ENCODE measurements around the gene STARD7.
"Not testable (repeated sequence)": the region's sequence is repeated elsewhere in the genome, so short reads cannot be mapped to it uniquely, and the experiment has no call there.

The STARD7 gene

GRCh38 chr2:96163415-96163767, 45.2 kb downstream of the STARD7 start:
- H3K27ac Mint-ChIP-seq: peak overlapping the region; percentile 98
- no peak for ATAC-seq (replicated peaks)
- peaks cover 60 to 71% of the 10 kb centered on the region in 2 donors for H3K4me1 Mint-ChIP-seq (ENCODE audit: low read depth in 2 of 2)
- H3K27me3 Mint-ChIP-seq: no peaks in the 10 kb centered on the region
- no peaks in the 10 kb centered on the region for H3K9me3 Mint-ChIP-seq
- peak in 1 of 3 experiments; percentile 18 for DNase-seq
- peak overlapping the region; percentile 82 to 83 for H3K4me3 Mint-ChIP-seq
- peaks cover 29% of the 10 kb centered on the region for H3K36me3 Mint-ChIP-seq (ENCODE audit: insufficient read depth)

GRCh38 chr2:96161898-96162297, 46.7 kb downstream of the STARD7 start:
- H3K4me1 Mint-ChIP-seq (ENCODE audit: low read depth in 2 of 2): peaks cover 68 to 75% of the 10 kb centered on the region in 2 donors
- DNase-seq (peak in 1 of 3 experiments; percentile 26), ATAC-seq (replicated peaks) (peak; percentile 42)
- peaks cover 33% of the 10 kb centered on the region for H3K36me3 Mint-ChIP-seq (ENCODE audit: insufficient read depth)
- no peaks in the 10 kb centered on the region for H3K9me3 Mint-ChIP-seq
- no peaks in the 10 kb centered on the region for H3K27me3 Mint-ChIP-seq
- peak overlapping the region; percentile 50 to 82 for H3K4me3 Mint-ChIP-seq
- peak overlapping the region; percentile 98 for H3K27ac Mint-ChIP-seq

DNA sequence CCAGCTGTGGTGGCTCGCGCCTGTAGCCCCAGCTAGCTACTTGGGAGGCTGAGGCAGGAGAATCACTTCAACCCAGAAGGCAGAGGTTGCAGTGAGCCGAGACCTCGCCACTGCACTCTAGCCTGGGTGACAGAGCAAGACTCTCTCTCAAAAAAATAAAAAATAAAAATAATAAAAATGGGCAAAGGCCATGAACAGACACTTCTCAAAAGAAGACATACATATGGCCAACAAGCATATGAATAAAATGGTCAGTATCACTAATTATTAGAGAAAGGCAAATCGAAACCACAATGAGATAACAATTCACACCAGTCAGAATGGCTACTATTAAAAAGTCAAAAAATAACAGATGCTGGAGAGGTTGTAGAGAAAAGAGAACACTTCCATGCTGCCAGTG, 48.3 kb downstream of the STARD7 start:
- H3K27me3 Mint-ChIP-seq; DNase-seq; ATAC-seq (replicated peaks); H3K9me3 Mint-ChIP-seq: not testable (repeated sequence)
- peaks cover 77 to 84% of the 10 kb centered on the region in 2 donors for H3K4me1 Mint-ChIP-seq (ENCODE audit: low read depth in 2 of 2)
- H3K4me3 Mint-ChIP-seq: peak overlapping the region; percentile 6 to 82
- H3K27ac Mint-ChIP-seq: peak overlapping the region in 1 of 2 donors; percentile 98
- H3K36me3 Mint-ChIP-seq (ENCODE audit: insufficient read depth): peaks cover 37% of the 10 kb centered on the region

- Mint-ChIP-seq H3K36me3 (ENCODE audit: insufficient read depth) (peaks cover 33% of the 10 kb centered on the region), H3K9me3 (no peaks in the 10 kb centered on the region), H3K4me3 (peak overlapping the region; percentile 75 to 79), H3K27ac (peak overlapping the region; percentile 93 to 96), H3K4me1 (ENCODE audit: low read depth in 2 of 2) (peaks cover 69 to 74% of the 10 kb centered on the region in 2 donors), H3K27me3 (no peaks in the 10 kb centered on the region)
- ATAC-seq (replicated peaks) (no peak), DNase-seq (no peak)
Observed at GRCh38 chr2:96159084-96159830, 49.4 kb downstream of the STARD7 start.

GRCh38 chr2:96158554-96158940, 50.1 kb downstream of the STARD7 start:
- H3K27me3 Mint-ChIP-seq: no peaks in the 10 kb centered on the region
- DNase-seq: no peak
- no peak for ATAC-seq (replicated peaks)

GRCh38 chr2:96157649-96158553, 50.7 kb downstream of the STARD7 start:
- H3K27me3 Mint-ChIP-seq: no peaks in the 10 kb centered on the region
- H3K9me3 Mint-ChIP-seq: no peaks in the 10 kb centered on the region
- H3K4me3 Mint-ChIP-seq: peak overlapping the region; percentile 75 to 78
- DNase-seq (peak; percentile 56 to 66 (median 60)), ATAC-seq (replicated peaks) (peak; percentile 67)
- peaks cover 25% of the 10 kb centered on the region for H3K36me3 Mint-ChIP-seq (ENCODE audit: insufficient read depth)
- peaks cover 61 to 71% of the 10 kb centered on the region in 2 donors for H3K4me1 Mint-ChIP-seq (ENCODE audit: low read depth in 2 of 2)
- H3K27ac Mint-ChIP-seq: peak overlapping the region; percentile 93 to 96

More at GRCh38 chr2:96158554-96158940, 50.1 kb downstream of the STARD7 start:
- Mint-ChIP-seq H3K4me3 (peak overlapping the region; percentile 75 to 78), H3K4me1 (ENCODE audit: low read depth in 2 of 2) (peaks cover 65 to 70% of the 10 kb centered on the region in 2 donors), H3K27ac (peak overlapping the region; percentile 93 to 96), H3K9me3 (no peaks in the 10 kb centered on the region), H3K36me3 (ENCODE audit: insufficient read depth) (peaks cover 29% of the 10 kb centered on the region)

- peaks cover 58 to 66% of the 10 kb centered on the region in 2 donors for H3K4me1 Mint-ChIP-seq (ENCODE audit: low read depth in 2 of 2)
- peaks cover 19% of the 10 kb centered on the region for H3K36me3 Mint-ChIP-seq (ENCODE audit: insufficient read depth)
- H3K4me3 Mint-ChIP-seq: peak overlapping the region; percentile 75 to 78
- no peak for DNase-seq
- ATAC-seq (replicated peaks): no peak
- peak overlapping the region; percentile 93 to 96 for H3K27ac Mint-ChIP-seq
- H3K27me3 Mint-ChIP-seq: no peaks in the 10 kb centered on the region
- no peaks in the 10 kb centered on the region for H3K9me3 Mint-ChIP-seq
Observed at GRCh38 chr2:96156926-96157648, 51.5 kb downstream of the STARD7 start.

DNA sequence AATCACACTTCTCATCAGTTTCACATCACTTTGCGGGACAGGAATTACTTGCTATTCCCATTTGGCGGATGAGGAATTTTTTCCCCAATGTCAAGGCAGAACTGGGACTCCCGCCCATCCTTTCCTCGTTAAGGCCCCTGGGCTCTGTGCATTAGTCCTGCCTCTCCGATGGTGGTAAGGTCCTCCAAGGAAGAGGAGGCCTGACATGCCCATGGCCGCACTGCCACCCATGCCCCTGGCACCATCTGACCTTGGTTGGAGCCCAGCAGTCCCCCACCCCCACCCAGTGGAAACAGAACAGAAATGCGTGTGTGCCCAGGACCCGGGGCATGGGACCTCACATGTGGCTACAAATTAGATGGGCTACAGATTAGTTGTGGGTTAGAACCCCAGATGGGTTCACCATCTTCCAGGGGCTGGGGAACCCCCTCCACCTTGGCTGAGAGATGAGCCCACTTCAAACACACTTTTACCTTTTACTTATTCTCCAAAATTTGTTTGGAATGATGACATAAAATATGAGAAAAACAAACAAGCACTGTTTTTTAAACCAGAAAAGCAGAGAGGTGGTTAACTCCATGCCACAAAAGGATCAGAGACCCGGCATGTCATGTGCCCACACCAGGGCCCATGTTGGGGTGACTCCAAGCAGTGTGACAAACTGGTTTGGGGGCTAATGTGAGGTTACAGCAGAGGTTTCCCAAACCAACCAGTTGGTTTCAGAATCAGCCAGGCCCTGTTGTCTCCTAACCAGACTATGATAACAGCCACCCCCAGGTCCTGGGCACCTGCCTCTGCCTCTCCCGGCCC, 52.4 kb downstream of the STARD7 start:
- Mint-ChIP-seq H3K27me3 (no peaks in the 10 kb centered on the region), H3K9me3 (no peaks in the 10 kb centered on the region), H3K36me3 (ENCODE audit: insufficient read depth) (peaks cover 19% of the 10 kb centered on the region), H3K4me3 (peak overlapping the region; percentile 75 to 78), H3K4me1 (ENCODE audit: low read depth in 2 of 2) (peaks cover 59% of the 10 kb centered on the region in 2 donors), H3K27ac (peak overlapping the region; percentile 93 to 96)
- ATAC-seq (replicated peaks) (peak; percentile 65), DNase-seq (peak in 2 of 3 experiments; percentile 40 to 46)

DNA sequence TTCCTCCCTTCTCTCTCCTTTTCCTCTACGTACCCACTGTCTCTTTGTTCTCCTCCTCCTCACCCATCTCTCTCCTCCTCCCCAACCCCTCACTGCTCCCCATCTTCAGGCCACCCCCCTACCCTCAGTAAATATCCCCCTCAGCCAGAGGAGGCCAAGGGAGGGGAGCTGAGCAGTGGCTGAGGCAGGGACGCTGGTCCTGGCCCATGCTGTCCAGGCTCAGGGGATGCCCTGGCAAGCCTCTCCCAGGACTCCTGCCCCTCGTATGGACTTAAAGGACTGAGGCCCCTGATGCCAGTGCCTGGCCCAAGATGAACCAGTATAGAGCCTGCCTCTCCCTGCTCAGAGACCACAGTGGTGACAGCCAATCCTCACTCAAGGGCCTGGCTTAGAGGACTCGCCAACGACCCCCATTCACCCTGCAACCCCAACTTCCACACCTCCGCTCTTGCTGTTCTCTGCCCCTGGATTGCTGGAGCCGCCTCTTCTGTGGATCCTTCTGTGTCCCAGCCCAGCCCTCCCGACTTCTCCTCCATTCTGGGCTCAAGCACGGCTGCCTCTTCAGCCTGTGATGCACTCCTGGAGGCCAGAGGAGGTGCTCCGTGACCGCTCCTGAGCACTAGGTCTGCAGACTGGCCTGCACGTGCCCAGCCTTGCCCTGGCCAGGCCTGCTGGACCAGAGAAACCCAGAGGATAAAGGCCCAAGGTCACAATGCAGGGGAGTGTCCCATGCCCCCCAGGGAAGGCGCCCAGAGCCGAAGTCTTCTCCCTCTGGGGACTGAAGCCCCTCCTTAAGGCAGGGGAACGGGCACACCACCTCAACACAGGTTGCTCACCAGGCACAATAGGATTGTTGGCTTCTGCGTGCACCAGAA, 53.9 kb downstream of the STARD7 start:
- Mint-ChIP-seq H3K9me3 (no peaks in the 10 kb centered on the region), H3K27me3 (no peaks in the 10 kb centered on the region), H3K36me3 (ENCODE audit: insufficient read depth) (peaks cover 22% of the 10 kb centered on the region), H3K27ac (peak overlapping the region in 1 of 2 donors; percentile 19), H3K4me3 (no peak overlapping the region), H3K4me1 (ENCODE audit: low read depth in 2 of 2) (peaks cover 52 to 54% of the 10 kb centered on the region in 2 donors)
- DNase-seq (no peak), ATAC-seq (replicated peaks) (no peak)

DNA sequence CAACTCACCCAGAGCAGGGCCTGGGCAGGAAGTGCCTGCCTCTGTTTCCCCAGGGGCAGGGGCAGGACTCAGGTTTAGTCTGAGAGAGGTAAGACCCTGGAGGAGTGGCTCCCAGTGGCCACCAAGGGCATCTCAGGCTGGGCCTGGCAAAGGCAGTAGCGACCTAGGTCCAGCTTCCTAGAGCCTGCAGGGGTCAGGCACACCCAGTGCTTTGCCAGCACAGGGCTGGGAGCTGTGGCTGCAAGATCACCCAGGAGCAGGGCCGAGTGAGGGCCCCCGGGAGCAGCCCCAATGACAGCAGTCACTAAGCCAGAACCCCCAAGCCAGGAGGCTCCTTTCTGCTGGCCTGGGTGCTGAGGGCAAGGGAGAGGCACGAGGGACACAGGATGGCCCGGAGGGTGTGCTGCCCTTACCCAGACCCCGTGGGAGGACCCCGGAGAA, 54.6 kb downstream of the STARD7 start:
- Mint-ChIP-seq H3K27ac (peak overlapping the region; percentile 10 to 79), H3K27me3 (no peaks in the 10 kb centered on the region), H3K4me1 (ENCODE audit: low read depth in 2 of 2) (peaks cover 45 to 49% of the 10 kb centered on the region in 2 donors), H3K4me3 (no peak overlapping the region), H3K36me3 (ENCODE audit: insufficient read depth) (peaks cover 17% of the 10 kb centered on the region), H3K9me3 (no peaks in the 10 kb centered on the region)
- ATAC-seq (replicated peaks) (no peak), DNase-seq (no peak)

- Mint-ChIP-seq H3K4me1 (ENCODE audit: low read depth in 2 of 2) (peaks cover 48 to 54% of the 10 kb centered on the region in 2 donors), H3K27me3 (no peaks in the 10 kb centered on the region), H3K4me3 (no peak overlapping the region), H3K36me3 (ENCODE audit: insufficient read depth) (peaks cover 16% of the 10 kb centered on the region), H3K9me3 (no peaks in the 10 kb centered on the region), H3K27ac (peak overlapping the region; percentile 67 to 79)
- DNase-seq (peak in 1 of 3 experiments; percentile 0), ATAC-seq (replicated peaks) (no peak)
Observed at GRCh38 chr2:96153291-96153713, 55.3 kb downstream of the STARD7 start.

Data from effector memory CD8-positive, alpha-beta T cell (primary cell).